A549 (cell line): ENCODE data around the gene ATG5. TPM values are rescaled to one million over a fixed set of nuclear protein-coding genes. Genes with fewer than 3 reads are reported as not detected.

Experiments
- ATAC-seq, 2 experiments: fragments of 200-7000 bp in 1 of 2; fragments of >200 bp in 1 of 2; cut with Nextera tagmentation in 1 of 2; cut with Tn5 transposase in 1 of 2; 3 replicates each; pipeline versions ENCODE4 v1.8.0 to v1.9.1; 2018 to 2020; ENCODE audit warnings: mild to moderate bottlenecking in 1 of 2, moderate library complexity in 1 of 2
- CTCF ChIA-PET: fragments of 300-600 bp; sonication (Branson Sonifier 250); formaldehyde crosslinking; extraction: SDS; loops from one replicate; lab custom pipeline; 2021; ENCODE audit warnings: antibody characterized with exemption, inconsistent platforms; lab: Yijun Ruan, JAX
- POLR2A ChIA-PET: fragments of 350-600 bp; formaldehyde crosslinking; extraction: SDS; loops from one replicate; lab custom pipeline; 2021; ENCODE audit warnings: antibody characterized with exemption, inconsistent platforms; lab: Yijun Ruan, JAX
- DNase-seq, 2 experiments: peaks; one replicate each; pipeline versions ENCODE4 v3.0.0 to v3.0.0-alpha.2; 2011 to 2016; ENCODE audit warnings: low read depth in 1 of 2, low spot score in 1 of 2
- FAIRE-seq: peaks from 2 replicates; lab custom pipeline; 2011; peaks lifted over from hg19 to GRCh38; lab: Jason Lieb, UNC
- H3K27ac ChIP-seq, 2 experiments: fragments of >200 bp; sonication (Bioruptor Twin); formaldehyde crosslinking; 3 replicates each; pipeline ENCODE4 v1.5.1; 2016 to 2017
- H3K4me1 ChIP-seq: fragments of >200 bp; sonication (Bioruptor Twin); formaldehyde crosslinking; 3 replicates; pipeline ENCODE4 v1.6.1; 2016
- H3K4me2 ChIP-seq: fragments of >200 bp; sonication (Bioruptor Twin); formaldehyde crosslinking; 3 replicates; pipeline ENCODE4 v1.6.1; 2016
- H3K4me3 ChIP-seq: fragments of >200 bp; sonication (Bioruptor Twin); formaldehyde crosslinking; 3 replicates; pipeline ENCODE4 v1.5.1; 2016
- H3K9me3 ChIP-seq: fragments of >200 bp; sonication (Bioruptor Twin); formaldehyde crosslinking; 3 replicates; pipeline ENCODE4 v1.6.1; 2016
- BCL3 ChIP-seq: fragments of >200 bp; sonication (Bioruptor Twin); formaldehyde crosslinking; IDR thresholded peaks from 3 replicates; pipeline ENCODE4 v1.6.1; 2016
- BHLHE40 ChIP-seq: IDR thresholded peaks from 2 replicates; pipeline ENCODE4 v1.6.1; 2012; ENCODE audit warnings: low read depth, low read length, inconsistent platforms
- CEBPB ChIP-seq, 2 experiments: fragments of >200 bp in 1 of 2; sonication (Bioruptor Twin) in 1 of 2; formaldehyde crosslinking in 1 of 2; IDR thresholded peaks; 2 replicates each; pipeline ENCODE4 v1.6.1; 2012 to 2016
- CHD2 ChIP-seq: fragments of 150-350 bp; IDR thresholded peaks from 2 replicates; pipeline ENCODE4 v1.6.1; 2014; ENCODE audit warnings: low read length; ENCODE audit not compliant: partially characterized antibody
- CHD4 ChIP-seq: fragments of 200-600 bp; sonication (generic); IDR thresholded peaks from 2 replicates; pipeline ENCODE4 v1.6.1; 2016; ENCODE audit warnings: antibody characterized with exemption, mild to moderate bottlenecking, borderline replicate concordance
- EHF ChIP-seq: fragments of 250-450 bp; sonication (Bioruptor Pico); IDR thresholded peaks from 2 replicates; pipeline ENCODE4 v1.5.0; 2020; ENCODE audit warnings: mild to moderate bottlenecking
- EHMT2 ChIP-seq: fragments of 200-600 bp; sonication (generic); IDR thresholded peaks from 2 replicates; pipeline ENCODE4 v1.6.1; 2016; ENCODE audit warnings: antibody characterized with exemption, low read depth, mild to moderate bottlenecking, moderate library complexity
- ELK1 ChIP-seq: fragments of 150-350 bp; IDR thresholded peaks from 2 replicates; pipeline ENCODE4 v1.6.1; 2014; ENCODE audit warnings: low read depth, mild to moderate bottlenecking, low read length
- ESRRA ChIP-seq: fragments of 150-350 bp; IDR thresholded peaks from 2 replicates; pipeline ENCODE4 v1.6.1; 2014; ENCODE audit warnings: mild to moderate bottlenecking, low read length, borderline replicate concordance
- FOXS1 ChIP-seq: fragments of 250-450 bp; sonication (Bioruptor Pico); IDR thresholded peaks from 2 replicates; pipeline ENCODE4 v1.5.0; 2020; ENCODE audit warnings: mild to moderate bottlenecking, moderate library complexity
- HOXB13 ChIP-seq: fragments of 250-450 bp; sonication (Bioruptor Pico); IDR thresholded peaks from 2 replicates; pipeline ENCODE4 v1.5.0; 2020; ENCODE audit warnings: low read depth, mild to moderate bottlenecking, moderate library complexity
- JUN ChIP-seq, 2 experiments: fragments of >200 bp; sonication (Bioruptor Twin); formaldehyde crosslinking; IDR thresholded peaks; 2 replicates in 1 of 2; 3 replicates in 1 of 2; pipeline ENCODE4 v1.6.1; 2016 to 2017
- NFE2L2 ChIP-seq: fragments of 150-350 bp; conservative IDR thresholded peaks from 2 replicates; pipeline ENCODE4 v1.6.1; 2014; ENCODE audit warnings: low read length
- PBX3 ChIP-seq: IDR thresholded peaks from 2 replicates; pipeline ENCODE4 v1.6.1; 2012
- RAD21 ChIP-seq, 2 experiments: fragments of >200 bp in 1 of 2; sonication (Bioruptor Twin) in 1 of 2; formaldehyde crosslinking in 1 of 2; IDR thresholded peaks in 1 of 2; conservative IDR thresholded peaks in 1 of 2; 2 replicates in 1 of 2; 3 replicates in 1 of 2; pipeline ENCODE4 v1.6.1; 2012 to 2018; ENCODE audit warnings: inconsistent platforms in 1 of 2
- RARB ChIP-seq: fragments of 250-450 bp; sonication (Bioruptor Pico); IDR thresholded peaks from 2 replicates; pipeline ENCODE4 v1.8.0; 2021; ENCODE audit warnings: mild to moderate bottlenecking, moderate library complexity
- RCOR1 ChIP-seq: fragments of 150-350 bp; IDR thresholded peaks from 2 replicates; pipeline ENCODE4 v1.6.1; 2014; ENCODE audit warnings: antibody characterized with exemption, low read length, low read depth
- RFX5 ChIP-seq: fragments of 450-650 bp; IDR thresholded peaks from 2 replicates; pipeline ENCODE4 v1.7.1; 2014; ENCODE audit warnings: antibody characterized with exemption, mild to moderate bottlenecking, moderate library complexity
- RNF2 ChIP-seq: fragments of 200-600 bp; sonication (generic); IDR thresholded peaks from 2 replicates; pipeline ENCODE4 v1.6.1; 2016; ENCODE audit warnings: low read depth, mild to moderate bottlenecking, antibody characterized with exemption, moderate library complexity, borderline replicate concordance
- SREBF2 ChIP-seq: fragments of 450-650 bp; IDR thresholded peaks from 2 replicates; pipeline ENCODE4 v1.6.1; 2014; ENCODE audit warnings: mild to moderate bottlenecking, moderate library complexity
- TFCP2L1 ChIP-seq: fragments of 250-450 bp; sonication (Bioruptor Pico); IDR thresholded peaks from 2 replicates; pipeline ENCODE4 v1.5.0; 2021; ENCODE audit warnings: mild to moderate bottlenecking
- TP53 ChIP-seq: fragments of 250-450 bp; sonication (Bioruptor Pico); IDR thresholded peaks from 2 replicates; pipeline ENCODE4 v1.5.0; 2021; ENCODE audit warnings: mild to moderate bottlenecking, moderate library complexity
- ZNF302 ChIP-seq: fragments of 250-450 bp; sonication (Bioruptor Pico); IDR thresholded peaks from 2 replicates; pipeline ENCODE4 v1.9.0; 2021; ENCODE audit warnings: inconsistent platforms, mild to moderate bottlenecking, moderate library complexity
- WGBS: methylation state at CpG from one replicate; pipeline ENCODE4 v1.1.6; 2017; ENCODE audit errors: missing lambda C conversion rate; 5-methylcytosine and 5-hydroxymethylcytosine counted together
- polyA plus RNA-seq, 4 experiments: library from polyadenylated mRNA; depleted of rRNA in 3 of 4; stranded (reverse); fragments of >200 nt; fragmentation: RNase III in 1 of 4; extraction: RNeasy Plus Mini Kit Qiagen cat#74134 plus additional on column Dnase treatment in 1 of 4; gene quantifications; 2 replicates in 3 of 4; 3 replicates in 1 of 4; pipeline ENCODE4 v1.2.3, GENCODE V29; 2011 to 2017
- TF ChIP-seq, protein P1 (sequence below): fragments of 450-650 bp; IDR thresholded peaks from 2 replicates; pipeline ENCODE4 v1.6.1; 2014; ENCODE audit warnings: antibody characterized with exemption

ATG5 gene
- polyA plus RNA-seq, 2 of the 4 experiments (the other 2 are of a cell fraction): 26.6 to 53.5 TPM

DNA sequence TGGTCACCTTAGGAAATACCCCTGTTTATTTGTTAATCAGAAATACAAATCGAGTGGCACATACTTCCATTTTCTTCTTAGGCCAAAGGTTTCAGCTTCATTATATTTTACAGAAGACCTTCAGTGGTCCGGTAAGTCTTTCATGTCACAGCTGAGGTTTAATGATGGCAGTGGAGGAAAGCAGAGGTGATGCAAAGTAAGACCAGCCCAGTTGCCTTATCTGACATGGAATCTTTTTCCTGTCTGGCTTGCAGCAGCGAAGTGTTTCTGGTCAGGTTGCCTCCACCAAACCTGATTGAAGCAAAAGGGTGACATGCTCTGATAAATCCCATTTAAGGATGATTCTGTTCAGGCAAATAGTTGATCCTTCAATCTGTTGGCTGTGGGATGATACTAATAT is 139.4 kb downstream of the ATG5 start:
- Histone ChIP-seq H3K4me3 (no peak overlapping the region), H3K4me1 (peaks cover 26% of the 10 kb centered on the region), H3K4me2 (no peak overlapping the region)
- CTCF ChIA-PET: no interaction called here
- WGBS: 94% methylated on average over 3 of the region's 3 CpGs
- TF ChIP-seq RFX5 (no peak), RCOR1 (no peak), TFCP2L1 (no peak), EHMT2 (no peak), ZNF302 (CRISPR knock-in tag) (no peak), BCL3 (no peak), ELK1 (no peak), SREBF2 (no peak), PBX3 (no peak), EHF (CRISPR knock-in tag) (no peak), CEBPB (IDR thresholded peaks at IDR 0.05) (no peak), RAD21 (conservative IDR thresholded peaks at IDR 0.05 in 1 of 2, IDR thresholded peaks at IDR 0.05 in 1 of 2) (no peak), RNF2 (no peak), ESRRA (no peak), RARB (CRISPR knock-in tag) (no peak), TP53 (CRISPR knock-in tag) (no peak), CHD4 (no peak), JUN (IDR thresholded peaks at IDR 0.05) (no peak), NFE2L2 (no peak)
- TF ChIP-seq, protein P1, sequence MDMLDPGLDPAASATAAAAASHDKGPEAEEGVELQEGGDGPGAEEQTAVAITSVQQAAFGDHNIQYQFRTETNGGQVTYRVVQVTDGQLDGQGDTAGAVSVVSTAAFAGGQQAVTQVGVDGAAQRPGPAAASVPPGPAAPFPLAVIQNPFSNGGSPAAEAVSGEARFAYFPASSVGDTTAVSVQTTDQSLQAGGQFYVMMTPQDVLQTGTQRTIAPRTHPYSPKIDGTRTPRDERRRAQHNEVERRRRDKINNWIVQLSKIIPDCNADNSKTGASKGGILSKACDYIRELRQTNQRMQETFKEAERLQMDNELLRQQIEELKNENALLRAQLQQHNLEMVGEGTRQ: no peak
- TF ChIP-seq, all 56 proteins: peak for 0
- no peak for ATAC-seq
- POLR2A ChIA-PET: no interaction called here
- FAIRE-seq: no peak
- H3K27ac ChIP-seq: no peak overlapping the region
- DNase-seq: no peak
- H3K9me3 ChIP-seq: no peaks in the 10 kb centered on the region

GRCh38 chr6:106185615-106186014 is 139.9 kb downstream of the ATG5 start:
- FAIRE-seq (no peak), ATAC-seq (no peak), DNase-seq (no peak)
- Histone ChIP-seq H3K27ac (no peak overlapping the region), H3K4me1 (peaks cover 26% of the 10 kb centered on the region), H3K4me3 (no peak overlapping the region), H3K4me2 (no peak overlapping the region), H3K9me3 (no peaks in the 10 kb centered on the region)
- WGBS: 90% methylated on average over 2 of the region's 2 CpGs
- no peak for TF ChIP-seq CHD2
- no peak for TF ChIP-seq EHF (CRISPR knock-in tag)
- TF ChIP-seq JUN (IDR thresholded peaks at IDR 0.05): no peak
- TF ChIP-seq FOXS1: no peak
- TF ChIP-seq RNF2: no peak
- TF ChIP-seq BHLHE40: no peak
- no peak for TF ChIP-seq HOXB13 (CRISPR knock-in tag)
- ChIA-PET POLR2A (no interaction called here), CTCF (no interaction called here)
